ENCODE data around the gene AAR2. TPM values are rescaled to one million over a fixed set of nuclear protein-coding genes. Genes with fewer than 3 reads are reported as not detected.

Gene AAR2
- total and polyA plus RNA-seq, 2 experiments from 2014 or later = 33.5 to 42.2 TPM

GRCh38 chr20:36214684-36215256 lies 21.5 kb upstream of the AAR2 start:
- H3K9me3 ChIP-seq (ENCODE audit: low read depth) = no peaks in the 10 kb centered on the region
- H3K4me3 ChIP-seq = no peak overlapping the region
- H3K36me3 ChIP-seq = peaks cover 2% of the 10 kb centered on the region
- DNase-seq (ENCODE audit: low read depth in 1 of 2, low spot score in 1 of 2) = peak; percentile 28 to 49
- H3K27me3 ChIP-seq = no peaks in the 10 kb centered on the region
- H3K4me1 ChIP-seq (ENCODE audit: low read depth) = peaks cover 3% of the 10 kb centered on the region
- H3K27ac ChIP-seq = no peak overlapping the region
- TF ChIP-seq CTCF (IDR thresholded peaks at IDR 0.05; ENCODE audit: low read depth, low read length) = peak; percentile 71

- no peaks in the 10 kb centered on the region for H3K9me3 ChIP-seq (ENCODE audit: low read depth)
- TF ChIP-seq CTCF (IDR thresholded peaks at IDR 0.05; ENCODE audit: low read depth, low read length) = no peak
- no peak for DNase-seq (ENCODE audit: low read depth in 1 of 2, low spot score in 1 of 2)
- peaks cover 2% of the 10 kb centered on the region for H3K36me3 ChIP-seq
- H3K27ac ChIP-seq = no peak overlapping the region
- no peak overlapping the region for H3K4me3 ChIP-seq
- no peaks in the 10 kb centered on the region for H3K4me1 ChIP-seq (ENCODE audit: low read depth)
- H3K27me3 ChIP-seq = no peaks in the 10 kb centered on the region
Measured at GRCh38 chr20:36215778-36216177, 20.5 kb upstream of the AAR2 start.

- Histone ChIP-seq H3K27ac (no peak overlapping the region), H3K36me3 (peaks cover 2% of the 10 kb centered on the region), H3K9me3 (ENCODE audit: low read depth) (no peaks in the 10 kb centered on the region), H3K27me3 (no peaks in the 10 kb centered on the region), H3K4me1 (ENCODE audit: low read depth) (no peaks in the 10 kb centered on the region), H3K4me3 (no peak overlapping the region)
- DNase-seq (ENCODE audit: low read depth in 1 of 2, low spot score in 1 of 2) = no peak
- no peak for TF ChIP-seq CTCF (IDR thresholded peaks at IDR 0.05; ENCODE audit: low read depth, low read length)
Measured at GRCh38 chr20:36216314-36217025, 19.8 kb upstream of the AAR2 start.

GRCh38 chr20:36217226-36217625 lies 19.1 kb upstream of the AAR2 start:
- Histone ChIP-seq H3K27me3 (no peaks in the 10 kb centered on the region), H3K27ac (no peak overlapping the region), H3K4me3 (no peak overlapping the region), H3K36me3 (no peaks in the 10 kb centered on the region), H3K4me1 (ENCODE audit: low read depth) (no peaks in the 10 kb centered on the region), H3K9me3 (ENCODE audit: low read depth) (no peaks in the 10 kb centered on the region)
- TF ChIP-seq CTCF (IDR thresholded peaks at IDR 0.05; ENCODE audit: low read depth, low read length) = no peak
- no peak for DNase-seq (ENCODE audit: low read depth in 1 of 2, low spot score in 1 of 2)

GRCh38 chr20:36218380-36219064 lies 17.8 kb upstream of the AAR2 start:
- Histone ChIP-seq H3K4me1 (ENCODE audit: low read depth) (no peaks in the 10 kb centered on the region), H3K4me3 (no peak overlapping the region), H3K27ac (no peak overlapping the region), H3K27me3 (no peaks in the 10 kb centered on the region), H3K36me3 (no peaks in the 10 kb centered on the region), H3K9me3 (ENCODE audit: low read depth) (no peaks in the 10 kb centered on the region)
- no peak for DNase-seq (ENCODE audit: low read depth in 1 of 2, low spot score in 1 of 2)
- no peak for TF ChIP-seq CTCF (IDR thresholded peaks at IDR 0.05; ENCODE audit: low read depth, low read length)

Data from cardiac muscle cell (in vitro differentiated cells and primary cell).